ENCODE data around the gene POGLUT2. TPM values are rescaled to one million over a fixed set of nuclear protein-coding genes. Genes with fewer than 3 reads are reported as not detected.

Gene POGLUT2
- total and polyA plus RNA-seq, 12 donors = 1.1 to 12.0 (median 5.4) TPM

DNA sequence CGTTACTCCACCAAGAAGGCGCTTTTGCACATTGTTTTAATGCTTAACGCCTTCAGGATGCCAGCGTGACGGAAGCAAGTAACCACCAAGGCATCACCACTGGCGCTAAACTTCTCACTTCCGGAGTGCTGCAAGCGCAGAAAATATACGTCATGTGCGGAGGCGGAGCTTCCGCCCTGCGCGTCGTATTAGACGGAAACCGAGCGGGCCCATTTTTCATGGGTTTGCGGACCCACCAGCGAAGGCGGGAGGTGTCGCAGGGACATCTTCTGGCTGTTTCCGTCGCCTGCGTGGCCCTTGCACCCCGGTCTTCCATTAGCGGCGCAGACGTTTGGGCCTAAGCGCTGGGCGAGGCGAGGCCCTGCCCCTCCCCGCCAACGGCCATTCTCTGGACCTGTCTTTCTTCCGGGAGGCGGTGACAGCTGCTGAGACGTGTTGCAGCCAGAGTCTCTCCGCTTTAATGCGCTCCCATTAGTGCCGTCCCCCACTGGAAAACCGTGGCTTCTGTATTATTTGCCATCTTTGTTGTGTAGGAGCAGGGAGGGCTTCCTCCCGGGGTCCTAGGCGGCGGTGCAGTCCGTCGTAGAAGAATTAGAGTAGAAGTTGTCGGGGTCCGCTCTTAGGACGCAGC, 47.0 kb upstream of the POGLUT2 start, which contains the start of gene ERCC5:
TSS of gene ERCC5 (plus strand) at position 403 of the 631 bp plus-strand sequence. CDS start 235 bp downstream, outside the sequence.
- H3K4me3 ChIP-seq = peak within 1 kb of the TSS; percentile 63 to 92 (median 76)
- DNase-seq = peak; percentile 95 to 98 (median 96)
- peaks cover 4 to 23% of the 10 kb centered on the region in 2 donors for H3K4me1 ChIP-seq (replicated peaks in 1 of 2)
- H3K9me3 ChIP-seq (replicated peaks in 1 of 3) = no peaks in the 10 kb centered on the region
- no peaks in the 10 kb centered on the region for H3K27me3 ChIP-seq
- H3K27ac ChIP-seq = peak within 1 kb of the TSS; percentile 89 to 98 (median 96)
- no peaks in the 10 kb centered on the region for H3K36me3 ChIP-seq (replicated peaks in 1 of 2)
- 0% methylated on average over 9 to 49 of the region's 49 CpGs for WGBS, 4 donors
- TF ChIP-seq, protein P1, sequence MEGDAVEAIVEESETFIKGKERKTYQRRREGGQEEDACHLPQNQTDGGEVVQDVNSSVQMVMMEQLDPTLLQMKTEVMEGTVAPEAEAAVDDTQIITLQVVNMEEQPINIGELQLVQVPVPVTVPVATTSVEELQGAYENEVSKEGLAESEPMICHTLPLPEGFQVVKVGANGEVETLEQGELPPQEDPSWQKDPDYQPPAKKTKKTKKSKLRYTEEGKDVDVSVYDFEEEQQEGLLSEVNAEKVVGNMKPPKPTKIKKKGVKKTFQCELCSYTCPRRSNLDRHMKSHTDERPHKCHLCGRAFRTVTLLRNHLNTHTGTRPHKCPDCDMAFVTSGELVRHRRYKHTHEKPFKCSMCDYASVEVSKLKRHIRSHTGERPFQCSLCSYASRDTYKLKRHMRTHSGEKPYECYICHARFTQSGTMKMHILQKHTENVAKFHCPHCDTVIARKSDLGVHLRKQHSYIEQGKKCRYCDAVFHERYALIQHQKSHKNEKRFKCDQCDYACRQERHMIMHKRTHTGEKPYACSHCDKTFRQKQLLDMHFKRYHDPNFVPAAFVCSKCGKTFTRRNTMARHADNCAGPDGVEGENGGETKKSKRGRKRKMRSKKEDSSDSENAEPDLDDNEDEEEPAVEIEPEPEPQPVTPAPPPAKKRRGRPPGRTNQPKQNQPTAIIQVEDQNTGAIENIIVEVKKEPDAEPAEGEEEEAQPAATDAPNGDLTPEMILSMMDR (IDR thresholded peaks at IDR 0.05) = peak in 1 of 6 experiments; percentile 8
- TF ChIP-seq POLR2A (IDR thresholded peaks at IDR 0.05) = peak; percentile 73 to 89
- intact Hi-C loops (cut with DNase I) = loop anchor here (5.0 kb wide), 2 partner anchors 248 to 253 kb away; partner anchors contain the start of gene TPP2 (in 1 of the 2)

DNA sequence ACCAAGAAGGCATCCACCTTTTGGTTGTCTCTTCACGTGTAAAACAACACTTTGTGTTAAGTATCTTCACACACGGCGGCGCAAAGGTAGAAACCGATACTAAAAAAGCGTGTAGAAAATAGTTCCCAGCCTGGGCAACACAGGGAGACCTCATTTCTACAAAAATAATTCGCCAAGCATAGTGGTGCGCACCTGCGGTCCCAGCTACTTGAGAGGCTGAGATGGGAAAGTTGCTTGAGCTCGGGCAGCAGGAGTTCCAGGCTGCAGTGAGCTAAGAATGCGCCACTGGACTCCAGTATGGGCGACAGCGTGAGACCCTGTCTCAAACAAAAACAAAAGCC, 46.5 kb upstream of the POGLUT2 start:
- Histone ChIP-seq H3K27me3 (no peaks in the 10 kb centered on the region), H3K9me3 (replicated peaks in 1 of 3) (no peaks in the 10 kb centered on the region), H3K27ac (peak overlapping the region; percentile 89 to 98 (median 96)), H3K4me1 (replicated peaks in 1 of 2) (peaks cover 4 to 23% of the 10 kb centered on the region in 2 donors), H3K4me3 (peak overlapping the region; percentile 63 to 92 (median 76)), H3K36me3 (replicated peaks in 1 of 2) (no peaks in the 10 kb centered on the region)
- DNase-seq = no peak
- intact Hi-C loops (cut with DNase I) = loop anchor here (5.0 kb wide), 2 partner anchors 248 to 253 kb away; partner anchors contain the start of gene TPP2 (in 1 of the 2)
- WGBS, 4 donors = 0 to 2% (median 2%) methylated on average over 13 of the region's 13 CpGs
- TF ChIP-seq, protein P1 (IDR thresholded peaks at IDR 0.05) = no peak
- TF ChIP-seq POLR2A (IDR thresholded peaks at IDR 0.05) = no peak

DNA sequence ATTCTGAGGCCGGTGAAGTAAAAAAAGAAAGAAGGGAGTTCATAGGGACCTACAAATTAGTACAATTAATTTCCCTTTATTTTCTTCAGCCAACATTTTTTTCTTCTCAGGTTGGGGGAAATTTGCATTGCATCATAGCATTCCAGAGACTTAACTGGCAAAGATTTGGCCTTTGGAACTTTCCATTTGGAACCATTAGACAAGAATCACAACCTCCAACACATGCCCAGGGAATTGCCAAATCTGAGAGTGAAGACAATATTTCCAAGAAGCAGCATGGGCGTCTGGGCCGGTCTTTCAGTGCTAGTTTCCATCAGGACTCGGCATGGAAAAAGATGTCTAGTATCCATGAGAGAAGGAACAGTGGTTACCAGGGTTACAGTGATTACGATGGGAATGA, 40.7 kb upstream of the POGLUT2 start:
- no peak overlapping the region for H3K4me3 ChIP-seq
- H3K27ac ChIP-seq = no peak overlapping the region
- no peaks in the 10 kb centered on the region for H3K4me1 ChIP-seq (replicated peaks in 1 of 2)
- no peaks in the 10 kb centered on the region for H3K9me3 ChIP-seq (replicated peaks in 1 of 3)
- TF ChIP-seq, protein P1 (IDR thresholded peaks at IDR 0.05) = no peak
- no peak for TF ChIP-seq POLR2A (IDR thresholded peaks at IDR 0.05)
- DNase-seq = no peak
- H3K27me3 ChIP-seq = no peaks in the 10 kb centered on the region
- intact Hi-C loops (cut with DNase I) = no loop called here
- WGBS, 4 donors = 91 to 97% (median 92%) methylated on average over 5 of the region's 5 CpGs
- H3K36me3 ChIP-seq (replicated peaks in 1 of 2) = peaks cover 0 to 18% of the 10 kb centered on the region in 2 donors

DNA sequence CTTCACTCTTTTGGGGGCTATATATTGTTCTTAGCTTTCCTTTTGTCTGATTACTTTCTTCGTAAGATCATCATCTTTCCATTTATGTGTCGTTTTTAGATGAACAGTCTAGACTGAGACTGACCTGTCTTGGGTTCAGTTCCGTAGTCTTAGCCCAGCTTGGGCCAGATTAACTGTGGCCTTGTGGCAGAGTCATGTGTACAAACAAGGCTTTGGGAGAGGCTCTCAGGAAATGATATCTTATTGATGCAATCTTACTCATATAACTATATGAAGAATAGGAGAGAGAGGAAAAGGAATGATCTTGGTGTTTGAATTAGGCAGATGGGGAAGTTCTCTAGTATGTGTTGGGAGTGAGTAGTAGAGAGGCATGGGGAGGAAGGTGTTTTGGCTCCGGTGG, 40.2 kb upstream of the POGLUT2 start:
- Histone ChIP-seq H3K27ac (no peak overlapping the region), H3K4me1 (replicated peaks in 1 of 2) (no peaks in the 10 kb centered on the region), H3K4me3 (no peak overlapping the region), H3K9me3 (replicated peaks in 1 of 3) (no peaks in the 10 kb centered on the region), H3K27me3 (no peaks in the 10 kb centered on the region), H3K36me3 (replicated peaks in 1 of 2) (peaks cover 0 to 19% of the 10 kb centered on the region in 2 donors)
- TF ChIP-seq, protein P1 (IDR thresholded peaks at IDR 0.05) = no peak
- TF ChIP-seq POLR2A (IDR thresholded peaks at IDR 0.05) = no peak
- 45 to 49% (median 47%) methylated on average over 4 of the region's 4 CpGs for WGBS, 4 donors
- no peak for DNase-seq
- intact Hi-C loops (cut with DNase I) = no loop called here
